ENCODE measurements around the gene KIAA1217.

Gene KIAA1217

GRCh38 chr10:24215196-24215595, 6.3 kb downstream of the KIAA1217 start:
- Histone ChIP-seq H3K4me2 (ENCODE audit: low read length) (peak overlapping the region; percentile 41), H3K4me3 (ENCODE audit: low read depth, low read length) (peak overlapping the region; percentile 15), H3K9ac (no peak overlapping the region), H3K9me3 (ENCODE audit: control insufficient read depth, low read length) (no peaks in the 10 kb centered on the region), H3K4me1 (peaks cover 43% of the 10 kb centered on the region), H3K79me2 (peaks cover 36% of the 10 kb centered on the region), H3K36me3 (ENCODE audit: control insufficient read depth, insufficient read depth, low read length) (no peaks in the 10 kb centered on the region), H2AFZ (peak overlapping the region; percentile 78), H3K27ac (peak overlapping the region; percentile 80), H3K27me3 (ENCODE audit: control insufficient read depth, insufficient read depth, low read length) (no peaks in the 10 kb centered on the region)
- no peak for TF ChIP-seq CTCF (IDR thresholded peaks at IDR 0.05)

GRCh38 chr10:24215603-24216002, 6.7 kb downstream of the KIAA1217 start:
- peaks cover 43% of the 10 kb centered on the region for H3K4me1 ChIP-seq
- peaks cover 36% of the 10 kb centered on the region for H3K79me2 ChIP-seq
- H3K27ac ChIP-seq = peak overlapping the region; percentile 80
- TF ChIP-seq CTCF (IDR thresholded peaks at IDR 0.05) = no peak
- H3K9ac ChIP-seq = no peak overlapping the region
- H3K4me3 ChIP-seq (ENCODE audit: low read depth, low read length) = no peak overlapping the region
- H3K4me2 ChIP-seq (ENCODE audit: low read length) = peak overlapping the region; percentile 41
- no peaks in the 10 kb centered on the region for H3K36me3 ChIP-seq (ENCODE audit: control insufficient read depth, insufficient read depth, low read length)
- H3K27me3 ChIP-seq (ENCODE audit: control insufficient read depth, insufficient read depth, low read length) = no peaks in the 10 kb centered on the region
- H2AFZ ChIP-seq = peak overlapping the region; percentile 78
- H3K9me3 ChIP-seq (ENCODE audit: control insufficient read depth, low read length) = no peaks in the 10 kb centered on the region

- Histone ChIP-seq H2AFZ (no peak overlapping the region), H3K4me1 (peaks cover 42% of the 10 kb centered on the region), H3K36me3 (ENCODE audit: control insufficient read depth, insufficient read depth, low read length) (no peaks in the 10 kb centered on the region), H3K4me3 (ENCODE audit: low read depth, low read length) (no peak overlapping the region), H3K9me3 (ENCODE audit: control insufficient read depth, low read length) (no peaks in the 10 kb centered on the region), H3K27me3 (ENCODE audit: control insufficient read depth, insufficient read depth, low read length) (no peaks in the 10 kb centered on the region), H3K27ac (no peak overlapping the region), H3K79me2 (peaks cover 38% of the 10 kb centered on the region), H3K4me2 (ENCODE audit: low read length) (no peak overlapping the region), H3K9ac (no peak overlapping the region)
- TF ChIP-seq CTCF (IDR thresholded peaks at IDR 0.05) = no peak
These were observed 11.0 kb downstream of the KIAA1217 start for GRCh38 chr10:24219963-24220362.

GRCh38 chr10:24223341-24223740, 14.4 kb downstream of the KIAA1217 start:
- no peak for TF ChIP-seq CTCF (IDR thresholded peaks at IDR 0.05)
- peaks cover 34% of the 10 kb centered on the region for H3K79me2 ChIP-seq
- no peak overlapping the region for H3K9ac ChIP-seq
- no peak overlapping the region for H3K4me3 ChIP-seq (ENCODE audit: low read depth, low read length)
- no peak overlapping the region for H3K4me2 ChIP-seq (ENCODE audit: low read length)
- no peaks in the 10 kb centered on the region for H3K27me3 ChIP-seq (ENCODE audit: control insufficient read depth, insufficient read depth, low read length)
- no peaks in the 10 kb centered on the region for H3K36me3 ChIP-seq (ENCODE audit: control insufficient read depth, insufficient read depth, low read length)
- H2AFZ ChIP-seq = peak overlapping the region; percentile 23
- H3K9me3 ChIP-seq (ENCODE audit: control insufficient read depth, low read length) = no peaks in the 10 kb centered on the region
- H3K4me1 ChIP-seq = peaks cover 28% of the 10 kb centered on the region
- H3K27ac ChIP-seq = peak overlapping the region; percentile 80

- H2AFZ ChIP-seq = no peak overlapping the region
- H3K9ac ChIP-seq = no peak overlapping the region
- H3K4me2 ChIP-seq (ENCODE audit: low read length) = no peak overlapping the region
- peak overlapping the region; percentile 69 for H3K27ac ChIP-seq
- H3K79me2 ChIP-seq = peaks cover 35% of the 10 kb centered on the region
- H3K27me3 ChIP-seq (ENCODE audit: control insufficient read depth, insufficient read depth, low read length) = no peaks in the 10 kb centered on the region
- no peak for TF ChIP-seq CTCF (IDR thresholded peaks at IDR 0.05)
- peaks cover 29% of the 10 kb centered on the region for H3K4me1 ChIP-seq
- H3K4me3 ChIP-seq (ENCODE audit: low read depth, low read length) = peak overlapping the region; percentile 32
- no peaks in the 10 kb centered on the region for H3K9me3 ChIP-seq (ENCODE audit: control insufficient read depth, low read length)
- no peaks in the 10 kb centered on the region for H3K36me3 ChIP-seq (ENCODE audit: control insufficient read depth, insufficient read depth, low read length)
These were observed 15.0 kb downstream of the KIAA1217 start for GRCh38 chr10:24223953-24224352.
